COR-L47 (cell line): ENCODE measurements around the gene LHPP.
"Not testable (repeated sequence)": the region's sequence is repeated elsewhere in the genome, so short reads cannot be mapped to it uniquely, and the experiment has no call there.

ENCODE experiments used
- DNase-seq: peaks from one replicate; lab custom pipeline; 2025; lab: John Stamatoyannopoulos, UW

The LHPP gene

DNA sequence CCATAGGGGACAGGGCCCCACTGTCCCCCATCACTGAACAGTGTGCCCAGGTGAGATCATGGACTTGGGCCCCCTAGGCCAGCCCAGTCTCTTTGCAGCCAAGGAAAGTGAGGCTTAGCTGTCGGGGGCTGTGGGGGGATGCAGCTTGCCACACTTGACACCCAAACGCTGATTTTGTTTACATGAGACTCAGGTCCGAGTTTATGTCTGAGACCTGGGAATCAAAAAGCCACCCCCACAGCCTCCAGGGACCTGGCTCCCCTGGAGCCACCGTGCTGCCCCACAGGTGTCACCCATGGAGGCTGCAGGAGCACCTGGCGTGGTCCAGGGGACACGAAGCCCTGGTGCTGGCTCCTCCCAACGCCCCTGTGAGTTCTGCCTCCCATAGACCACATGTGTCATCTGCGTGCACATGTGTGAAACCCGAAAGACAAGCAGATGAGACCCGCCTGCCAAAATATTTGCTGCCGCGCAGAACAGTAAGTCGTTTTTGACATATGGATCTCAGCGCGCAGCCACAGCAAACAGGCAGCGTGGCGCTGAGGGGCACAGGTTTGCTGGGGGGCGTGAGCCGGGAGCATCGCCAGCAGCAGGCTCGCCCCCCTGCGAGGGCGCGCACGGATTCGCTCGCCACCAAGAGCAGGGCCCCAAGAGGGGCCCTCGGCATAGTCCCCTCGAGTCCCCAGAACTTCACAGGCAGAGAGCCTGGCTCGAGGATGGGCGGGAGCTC, 112.3 kb downstream of the LHPP start:
- no peak for DNase-seq

DNA sequence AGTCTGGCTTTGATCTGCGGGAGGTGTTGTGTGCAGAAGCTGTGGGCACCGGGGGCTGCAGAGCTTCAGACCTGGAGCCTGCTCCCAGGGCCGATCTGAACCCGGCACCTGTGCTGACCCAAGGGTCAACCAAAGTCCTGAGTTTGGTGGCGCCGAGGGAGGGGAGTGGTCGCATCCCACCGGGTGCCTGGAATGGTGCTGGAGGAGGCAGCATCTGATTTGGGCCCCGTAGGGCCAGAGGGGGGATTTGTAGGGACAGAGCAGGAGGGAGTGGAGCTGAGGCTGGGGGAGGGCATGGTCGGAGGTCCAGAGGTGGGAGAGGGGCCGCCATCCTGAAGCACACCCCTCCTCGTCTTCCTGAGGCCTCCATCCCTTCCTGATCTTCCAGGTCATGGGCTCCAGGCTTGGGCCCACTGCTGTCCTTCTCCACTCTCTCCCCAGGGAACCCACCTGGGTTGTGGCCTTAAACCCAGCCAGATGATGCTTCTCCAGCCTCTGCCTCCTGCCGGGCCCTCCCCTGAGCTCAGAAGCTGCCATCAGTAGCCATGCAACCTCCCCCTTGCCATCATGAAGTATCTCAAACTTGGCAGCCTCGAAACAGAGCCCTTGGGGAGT, 112.9 kb downstream of the LHPP start:
- no peak for DNase-seq

DNA sequence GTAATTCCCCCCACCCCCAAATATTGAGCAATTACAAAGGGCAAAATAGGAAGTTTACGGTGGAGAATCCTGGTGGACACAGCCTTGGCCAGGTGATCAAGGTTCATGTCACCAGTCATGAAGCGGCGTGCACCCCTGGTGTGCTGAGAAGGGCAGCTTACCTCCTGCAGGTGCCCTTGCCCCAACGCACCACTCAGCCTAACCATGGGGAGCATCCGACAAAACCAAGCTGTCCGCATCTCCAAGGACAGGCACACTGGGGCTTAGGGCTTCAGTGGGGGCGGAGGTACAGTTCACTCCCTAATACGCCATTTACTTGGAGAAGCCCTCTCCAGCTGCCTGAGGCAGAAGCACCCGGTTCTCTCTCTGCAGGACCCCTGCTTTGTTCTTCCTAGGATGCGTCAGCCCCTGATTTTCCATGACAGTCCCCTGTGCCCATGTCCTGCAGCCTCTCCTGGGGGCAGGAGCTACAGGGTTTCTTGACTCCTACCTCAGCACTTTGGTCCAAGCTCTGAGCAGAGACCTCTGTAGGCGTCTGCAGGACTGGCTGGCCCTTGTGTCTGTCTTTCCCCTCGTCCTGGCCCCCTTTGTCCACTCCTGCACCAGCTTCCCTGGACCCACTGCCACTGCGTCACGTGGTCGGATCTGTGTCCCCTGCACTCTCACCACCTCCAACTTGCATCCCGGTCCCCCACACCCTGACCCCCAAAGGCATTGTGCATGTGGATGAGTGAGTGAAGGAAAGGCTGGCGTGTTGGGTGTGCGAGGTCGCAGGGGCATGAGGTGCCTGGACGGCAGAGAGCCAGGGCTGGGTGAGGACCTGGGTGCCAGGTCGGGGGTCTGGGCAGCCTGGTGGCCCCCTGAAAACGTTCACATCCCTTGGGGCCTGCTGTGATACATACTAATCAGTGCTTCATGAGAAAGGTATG, 113.7 kb downstream of the LHPP start:
- no peak for DNase-seq

DNA sequence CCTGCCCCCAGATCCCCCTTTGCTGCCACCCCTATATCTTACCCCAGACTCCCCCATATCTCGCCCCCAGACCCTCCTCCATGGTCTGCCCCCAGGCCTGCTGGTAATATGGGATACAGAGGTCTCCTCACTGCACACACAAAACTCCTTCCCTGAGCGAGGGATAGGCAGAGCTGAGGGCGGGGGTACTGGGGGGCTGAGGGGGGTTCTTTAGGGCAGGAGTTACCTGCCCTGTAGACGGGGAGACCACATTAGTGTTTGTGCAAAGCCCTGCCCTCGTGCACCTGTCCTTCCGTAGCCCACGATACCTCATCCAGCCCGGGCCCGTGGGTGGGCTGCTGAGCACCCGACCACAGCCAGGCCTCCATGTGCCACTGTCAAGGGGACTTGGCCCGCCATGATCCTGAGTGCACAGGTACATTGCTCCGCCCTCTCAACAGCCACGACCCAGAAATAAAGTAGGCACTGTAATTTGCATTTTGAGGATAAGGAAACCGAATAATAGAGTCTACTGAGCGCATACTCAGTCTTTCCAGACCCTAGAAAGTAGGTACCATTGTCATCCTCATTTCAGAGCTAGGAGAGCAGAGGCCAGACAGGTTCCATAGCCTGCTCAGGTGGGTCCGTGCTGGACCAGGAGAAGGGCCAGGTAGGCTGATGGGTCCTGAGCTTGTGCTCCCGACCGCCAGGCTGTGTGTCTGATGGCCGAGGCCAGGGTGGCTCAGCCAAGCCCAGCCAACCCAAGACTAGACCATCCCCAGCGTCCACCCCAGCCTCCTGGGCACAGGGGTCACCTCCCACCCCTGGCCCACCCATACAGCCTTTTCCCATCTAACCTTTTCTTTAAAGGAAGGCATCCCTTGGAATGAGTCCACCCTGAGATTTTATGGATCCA, 115.2 kb downstream of the LHPP start:
- DNase-seq: no peak

DNA sequence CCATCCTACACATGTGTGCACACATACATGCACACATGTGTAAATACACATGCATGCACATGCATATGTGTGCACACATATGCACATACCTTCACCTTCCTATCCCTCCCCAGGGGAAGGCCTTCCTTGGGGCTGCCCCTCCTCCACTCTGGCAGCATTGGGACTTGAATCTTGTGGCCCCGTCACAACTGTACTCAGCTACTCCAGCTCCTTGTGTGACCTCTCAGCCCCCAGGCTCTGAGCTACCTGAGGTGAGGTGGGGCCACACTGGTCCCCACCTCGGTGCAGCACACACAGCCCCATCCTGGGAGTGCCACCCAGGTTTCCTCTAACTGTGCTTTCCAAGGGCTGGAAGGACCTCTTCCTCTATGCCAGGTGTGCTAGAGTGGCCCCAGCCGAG, 116.0 kb downstream of the LHPP start:
- no peak for DNase-seq

DNA sequence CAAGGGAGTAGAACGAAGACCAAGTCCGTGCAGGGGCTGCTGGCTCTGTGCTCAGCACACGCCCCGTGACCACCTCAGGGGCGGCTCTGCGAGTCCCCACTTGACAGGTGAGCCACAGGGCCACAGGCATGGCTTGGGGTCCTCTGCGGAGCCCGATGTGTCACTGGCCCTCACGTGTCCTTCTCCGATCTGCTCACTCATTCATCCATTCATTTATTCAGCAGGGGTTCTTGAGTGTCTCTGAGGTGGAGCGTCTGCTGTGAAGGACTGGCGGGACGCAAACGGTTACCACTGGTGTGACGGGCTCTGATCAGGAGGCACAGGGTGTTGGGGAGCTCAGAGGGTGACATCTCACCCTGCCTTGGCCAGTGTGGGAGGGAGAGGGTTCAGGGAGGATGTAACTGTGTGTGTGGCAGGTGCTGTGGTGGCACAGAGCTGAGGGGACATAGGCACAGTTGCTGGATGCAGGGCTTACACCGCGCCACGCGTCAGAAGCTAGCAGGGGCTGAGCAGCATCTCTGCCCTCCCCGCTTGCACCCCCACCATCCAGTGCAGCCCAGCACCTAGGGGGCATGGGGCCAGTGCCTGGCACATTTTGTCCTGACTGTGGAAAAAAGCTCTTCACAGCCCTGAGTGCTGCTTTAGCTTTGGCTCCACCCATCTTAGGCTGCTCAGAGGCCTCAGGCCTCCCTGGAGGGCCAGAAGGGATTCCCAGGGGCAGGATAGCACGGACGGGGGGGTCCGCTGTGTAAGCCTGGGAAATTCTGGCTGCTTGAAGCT, 116.8 kb downstream of the LHPP start:
- DNase-seq: no peak

DNA sequence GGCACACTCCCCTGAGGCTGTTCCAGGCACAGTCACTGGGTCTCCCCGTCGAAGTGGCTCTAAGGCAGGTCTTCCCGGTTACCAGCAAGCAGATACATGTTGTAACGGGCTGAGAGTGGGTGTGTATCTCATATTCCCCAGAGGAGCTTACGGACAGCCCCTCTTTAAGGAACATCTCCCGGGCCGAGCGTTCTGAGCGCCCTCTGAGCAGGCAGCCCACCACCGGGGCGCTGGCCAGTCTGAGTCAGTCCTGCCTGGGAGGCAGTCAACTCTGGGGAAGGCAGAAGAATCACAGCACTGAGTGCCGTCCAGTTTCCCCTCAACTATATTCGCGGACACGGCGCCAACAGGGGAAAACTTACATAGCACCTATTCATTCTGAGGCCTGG, 117.4 kb downstream of the LHPP start:
- DNase-seq: no peak

DNA sequence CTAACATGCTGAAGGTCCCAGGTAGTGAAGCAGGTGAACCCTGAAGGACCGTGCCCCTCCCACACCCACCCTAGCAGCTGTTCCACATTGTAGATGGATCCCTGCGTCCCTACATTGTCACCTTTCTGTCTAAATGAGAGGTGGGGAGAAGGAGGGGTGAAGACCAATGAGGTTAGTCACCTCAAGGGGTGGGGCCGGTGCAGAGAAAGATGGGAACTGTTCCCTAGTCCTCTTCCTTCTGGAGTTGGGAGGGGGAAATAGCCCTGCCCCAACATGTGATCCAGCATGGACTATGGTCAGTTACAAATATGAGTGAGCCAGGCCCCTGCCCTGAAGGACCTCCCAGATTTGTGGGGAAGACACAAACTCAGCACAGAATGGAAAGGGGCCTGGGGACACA, 124.5 kb downstream of the LHPP start:
- no peak for DNase-seq

DNA sequence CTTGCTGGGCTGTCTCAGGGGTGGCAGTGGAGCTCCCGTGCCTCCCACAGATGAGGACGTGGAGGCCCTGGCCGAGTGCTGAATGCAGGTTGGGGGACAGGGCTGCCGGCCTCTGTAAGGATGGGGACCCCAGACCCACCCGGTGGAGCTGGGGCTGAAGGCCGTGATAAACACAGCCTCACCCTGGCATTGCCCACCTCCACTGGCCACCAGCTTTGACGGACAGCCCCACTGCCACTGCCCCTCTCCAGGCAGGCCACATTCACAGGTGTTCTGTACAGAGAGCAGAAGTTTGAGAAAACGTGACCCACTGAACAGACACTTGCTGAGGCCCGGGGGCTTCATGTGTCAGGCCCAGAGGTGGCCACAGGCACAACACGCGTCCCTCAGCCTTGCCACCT, 126.2 kb downstream of the LHPP start:
- DNase-seq: no peak

DNA sequence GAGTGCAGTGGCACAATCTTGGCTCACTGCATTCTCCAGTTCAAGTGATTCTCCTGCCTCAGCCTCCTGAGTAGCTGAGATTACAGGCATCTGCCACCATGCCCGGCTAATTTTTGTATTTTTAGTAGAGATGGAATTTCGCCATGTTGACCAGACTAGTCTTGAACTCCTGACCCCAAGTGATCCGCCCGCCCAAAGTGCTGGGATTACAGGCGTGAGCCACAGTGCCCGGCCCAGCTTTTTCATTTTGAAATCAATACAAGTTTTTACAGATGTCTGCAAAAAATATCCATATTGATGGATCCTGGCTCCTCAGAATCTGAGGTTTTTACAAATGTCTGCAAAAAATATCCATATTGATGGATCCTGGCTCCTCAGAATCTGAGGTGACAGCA, 126.7 kb downstream of the LHPP start:
- DNase-seq: not testable (repeated sequence)

DNA sequence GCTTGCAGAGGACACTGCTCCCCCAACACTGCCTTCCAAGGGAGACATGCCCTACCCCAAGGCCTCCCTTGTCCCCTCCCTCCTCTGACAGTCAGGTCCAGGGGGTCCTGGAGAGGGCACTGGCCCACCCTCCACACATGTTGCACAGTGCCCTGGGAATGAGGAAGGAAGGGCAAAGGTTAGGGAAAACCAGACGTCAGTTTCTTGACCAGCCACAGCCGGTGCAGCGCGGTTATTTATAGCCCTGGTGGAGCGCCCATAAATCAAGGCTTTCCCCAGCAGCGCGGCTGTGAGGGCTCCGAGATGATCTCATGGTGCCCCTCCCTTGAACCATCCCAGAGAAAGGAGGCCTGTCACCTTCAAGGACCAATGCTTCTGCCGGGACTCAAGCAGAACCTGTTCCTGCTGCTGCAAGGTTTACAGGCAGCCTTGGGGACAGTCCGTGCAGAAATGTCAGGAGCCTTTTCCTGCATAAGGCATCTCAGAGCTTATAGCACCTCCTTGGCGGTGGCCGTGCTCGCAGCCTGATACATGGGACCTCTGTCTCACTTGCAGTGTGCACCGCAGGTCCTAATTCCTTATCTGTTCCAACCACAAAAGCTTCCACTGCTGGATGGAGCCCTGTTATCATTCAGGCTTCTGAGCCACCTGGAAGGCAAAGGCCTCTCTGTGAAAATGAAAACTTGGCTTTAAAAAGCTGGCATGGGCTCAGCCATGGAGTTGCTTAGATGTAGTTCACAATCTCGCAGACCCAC, 127.3 kb downstream of the LHPP start:
- DNase-seq: no peak

DNA sequence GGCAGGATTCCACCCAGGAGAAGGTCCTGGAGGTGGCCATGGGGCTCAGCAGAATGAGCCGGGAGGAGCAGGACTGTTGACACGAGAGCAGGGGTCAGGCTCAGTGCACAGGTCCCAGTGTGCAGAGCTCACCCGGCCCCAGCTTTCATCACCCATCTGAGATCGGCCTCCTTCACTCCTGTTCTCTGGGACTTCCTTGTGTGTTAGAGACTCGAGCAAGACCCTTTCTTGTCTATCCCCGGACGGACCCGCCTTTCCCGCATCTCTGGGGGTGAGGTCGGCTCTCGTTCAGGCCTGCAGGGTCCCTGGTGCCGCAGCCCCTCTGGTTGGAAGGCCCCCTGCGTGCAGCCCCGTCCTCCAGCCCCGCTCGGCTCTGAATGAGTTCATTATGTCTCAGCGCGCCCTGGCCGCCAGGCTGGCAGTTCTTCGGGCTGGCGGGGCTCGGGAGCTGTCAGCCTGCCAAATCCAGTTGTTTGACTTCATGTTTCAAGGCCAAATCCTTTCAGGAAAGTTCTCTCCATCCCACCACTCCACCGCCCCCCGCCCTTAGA, 127.9 kb downstream of the LHPP start:
- no peak for DNase-seq

DNA sequence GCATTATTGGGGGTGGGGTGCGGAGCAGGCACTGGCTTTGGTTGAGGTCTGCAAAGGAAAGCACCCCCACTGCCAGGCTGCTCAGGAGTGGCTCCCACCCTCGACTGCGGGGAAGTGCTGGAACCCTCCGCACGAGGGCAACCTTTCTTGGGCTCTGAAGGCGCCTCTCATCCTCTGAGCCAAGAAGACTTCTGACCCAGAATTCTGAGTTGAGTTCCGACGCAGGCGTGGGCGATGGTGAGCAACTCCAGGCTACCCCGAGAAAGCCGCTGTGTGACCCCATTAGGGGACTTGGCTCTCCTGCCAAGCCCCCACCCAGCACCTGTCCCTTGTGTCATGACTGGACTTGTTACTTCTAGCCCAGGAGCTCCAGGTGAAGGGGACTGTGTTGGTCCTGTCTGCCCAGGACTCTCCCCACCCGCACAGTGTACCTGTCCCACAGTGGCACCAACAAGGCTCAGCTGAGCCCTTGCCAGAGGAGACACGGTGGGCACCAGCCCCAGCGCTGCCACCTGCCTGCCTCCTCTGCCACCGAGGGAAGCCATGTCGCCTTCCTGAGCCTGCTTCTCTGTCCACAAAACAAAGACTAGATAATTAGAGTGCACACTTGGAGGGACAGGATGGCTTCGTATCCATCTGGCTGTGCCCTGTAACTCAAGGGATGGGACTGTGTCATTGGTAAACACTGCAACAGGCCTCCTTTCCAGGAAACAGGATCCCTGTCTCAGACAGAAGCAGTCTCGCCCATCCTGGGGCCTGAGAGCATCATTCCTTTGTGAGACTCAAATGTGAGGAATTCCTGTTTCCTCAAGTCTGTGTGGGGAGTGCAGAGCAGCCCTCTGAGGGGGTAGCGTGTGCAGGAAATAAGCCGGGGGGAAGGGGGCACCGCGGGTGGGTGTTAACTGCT, 128.8 kb downstream of the LHPP start:
- no peak for DNase-seq

DNA sequence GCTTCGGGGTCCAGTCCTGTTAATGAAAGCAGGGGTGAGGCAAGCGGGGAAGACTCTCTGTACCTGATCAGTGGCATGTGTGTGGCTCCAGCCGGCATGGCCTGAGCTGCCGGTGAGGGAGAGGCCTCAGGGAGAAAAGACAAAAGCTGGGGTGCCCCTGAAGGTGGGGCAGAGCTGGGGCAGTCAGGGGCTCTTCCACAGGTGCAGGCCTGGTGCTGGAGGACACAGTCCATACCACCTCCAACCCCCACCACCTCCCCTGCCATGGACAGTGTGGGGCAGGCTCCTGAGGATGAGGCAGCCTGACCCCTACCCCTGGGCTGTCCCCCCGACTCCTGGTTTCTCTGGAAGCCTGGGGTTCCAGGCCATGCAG, 129.5 kb downstream of the LHPP start:
- no peak for DNase-seq

DNA sequence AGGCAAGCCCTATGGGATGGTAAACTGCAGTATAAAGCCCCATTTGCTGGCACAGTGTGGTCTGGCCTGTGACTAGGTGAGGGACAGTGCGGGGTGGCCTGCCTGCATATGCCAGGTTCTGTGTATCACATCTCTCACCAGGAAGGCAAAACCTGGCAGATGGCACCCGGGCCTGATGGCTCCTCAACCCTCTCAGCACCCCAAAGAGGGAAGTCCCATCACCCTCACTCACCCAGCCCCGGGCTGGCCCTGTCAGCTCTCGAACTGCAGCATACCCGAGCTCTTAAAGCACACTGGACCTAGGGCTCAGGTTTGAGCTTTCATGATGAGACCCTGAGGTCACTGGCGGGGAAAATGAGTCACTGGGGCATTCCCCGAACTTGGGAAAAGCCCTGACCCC, 130.5 kb downstream of the LHPP start:
- no peak for DNase-seq

DNA sequence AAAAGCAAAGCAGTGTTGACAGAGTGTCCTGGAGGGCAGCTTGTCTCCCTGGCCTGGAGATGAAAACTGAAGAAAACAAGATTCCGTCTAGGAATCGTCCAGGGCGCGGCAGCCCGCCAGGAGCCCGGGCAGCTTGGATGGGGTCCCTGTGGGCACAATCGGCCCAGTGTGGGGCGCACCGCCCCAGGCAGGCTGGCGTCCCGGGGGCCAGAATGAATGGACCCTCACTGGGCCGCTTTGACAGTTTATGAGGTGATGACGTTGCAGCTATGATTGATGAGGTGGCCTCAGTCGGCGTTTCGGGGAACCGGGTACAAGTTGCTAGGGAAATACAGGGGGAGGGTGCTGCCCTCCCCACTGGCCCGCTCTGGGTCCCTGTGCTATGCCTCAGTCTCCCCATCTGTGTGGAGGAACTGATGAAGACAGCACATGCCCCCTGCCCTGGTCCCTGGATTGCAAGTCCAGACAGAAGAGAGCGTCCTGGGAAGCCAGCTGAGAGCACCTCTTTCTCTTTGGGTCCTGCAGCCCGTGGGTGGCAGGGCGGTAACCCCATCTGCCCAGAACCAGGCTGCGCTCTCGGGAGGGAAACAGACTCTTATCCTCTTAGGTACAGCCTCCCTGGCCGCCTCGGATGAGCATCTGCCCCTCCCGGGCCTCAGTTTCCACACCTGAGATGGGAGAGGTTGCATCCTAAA, 131.3 kb downstream of the LHPP start:
- no peak for DNase-seq

DNA sequence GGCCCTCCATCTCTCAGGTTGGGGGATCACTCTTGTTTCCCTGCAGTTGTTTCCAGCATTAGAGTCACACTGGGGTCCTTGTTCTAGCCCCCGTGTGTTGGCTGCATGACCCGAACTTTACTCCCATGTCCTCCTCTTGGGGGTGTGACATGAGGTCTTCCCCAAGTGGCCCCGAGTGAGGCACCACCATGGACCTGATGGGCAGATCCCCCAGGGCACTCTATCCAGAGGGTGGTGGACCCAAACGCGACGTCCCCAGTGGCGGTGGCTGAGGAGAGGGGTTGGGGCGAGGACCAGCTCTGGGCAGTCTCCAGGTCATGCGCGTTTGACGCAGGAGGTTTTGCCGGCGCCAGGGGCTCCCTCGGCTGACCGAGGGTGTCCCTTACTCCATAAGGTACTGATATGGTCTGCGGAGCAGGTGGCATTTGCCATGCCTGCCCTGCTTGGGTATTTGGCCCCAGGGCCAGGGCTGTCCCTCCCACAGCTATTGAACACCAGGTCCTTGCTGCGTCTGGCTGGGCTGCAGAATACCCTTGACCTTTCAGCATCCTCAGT, 131.9 kb downstream of the LHPP start:
- DNase-seq: no peak

DNA sequence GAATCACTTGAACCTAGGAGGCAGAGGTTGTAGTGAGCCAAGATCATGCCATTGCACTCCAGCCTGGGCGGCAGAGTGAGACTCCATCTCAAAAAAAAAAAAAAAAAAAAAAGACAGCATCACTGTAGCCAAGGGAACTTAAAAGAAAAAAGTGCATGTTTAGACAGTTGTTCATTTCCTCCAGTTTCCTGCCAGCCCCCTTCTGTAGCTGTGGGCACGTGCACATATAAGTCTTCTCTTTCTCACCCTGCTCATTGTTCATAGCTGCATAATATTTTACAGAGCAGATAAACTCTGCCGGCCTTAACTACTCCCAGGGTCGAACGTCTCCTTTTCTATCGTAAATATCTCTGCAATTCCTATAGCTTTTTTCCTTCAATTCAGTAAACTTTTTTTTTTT, 132.6 kb downstream of the LHPP start:
- no peak for DNase-seq
